A549 treated with CpdA at 1 μM for 4 hours (cell line): ENCODE measurements around the gene TESPA1. TPM values are rescaled to one million over a fixed set of nuclear protein-coding genes. Genes with fewer than 3 reads are reported as not detected.

ENCODE experiments used
- total RNA-seq: library from RNA; stranded (reverse); fragments of 200-300 nt; extraction: Qiagen RNA extraction; gene quantifications from 5 replicates; pipeline ENCODE4 v1.2.3, GENCODE V29; 2022; ENCODE audit warnings: low read depth

TESPA1 gene
- total RNA-seq, result not detected in 5 replicates

GRCh38 chr12:54984658-54985376, at the start of gene TESPA1:
TESPA1 (minus strand) TSS chr12:54984762; CDS start chr12:54974562, 10,200 bp downstream.

GRCh38 chr12:55019784-55020183, 35.2 kb upstream of the TESPA1 start, which contains the start of gene NEUROD4:
NEUROD4 (plus strand) TSS chr12:55019974; CDS start chr12:55026440, 6,466 bp downstream.

Other genes starting within 250 kb of the TESPA1 start
- gene MUCL1, start 130.2 kb downstream of the TESPA1 start, total RNA-seq, result not detected in 5 replicates
- not detected in 5 replicates for gene NEUROD4, start 35.2 kb upstream of the TESPA1 start, total RNA-seq
- gene OR9K2, start 141.6 kb upstream of the TESPA1 start, total RNA-seq, result not detected in 5 replicates
- gene OR10A7, start 236.3 kb upstream of the TESPA1 start, total RNA-seq, result not detected in 5 replicates